Muscle of leg (tissue), 11 donors: Measurements from ENCODE around the gene HSPA9. TPM values are rescaled to one million over a fixed set of nuclear protein-coding genes. Genes with fewer than 3 reads are reported as not detected.

Source experiments
- DNase-seq: peaks from one replicate; pipeline ENCODE4 v3.0.0; 2013
- H3K27ac ChIP-seq: one replicate; pipeline ENCODE4 v1.5.1; 2013; ENCODE audit warnings: mild to moderate bottlenecking, low read length, control low read depth
- H3K27me3 ChIP-seq: one replicate; pipeline ENCODE4 v1.6.1; 2013; ENCODE audit warnings: low read length; ENCODE audit not compliant: control insufficient read depth, insufficient read depth
- H3K36me3 ChIP-seq: one replicate; pipeline ENCODE4 v1.6.1; 2013; ENCODE audit warnings: low read length; ENCODE audit not compliant: control insufficient read depth, insufficient read depth
- H3K4me1 ChIP-seq: one replicate; pipeline ENCODE4 v1.6.1; 2013; ENCODE audit warnings: low read length; ENCODE audit not compliant: control insufficient read depth, insufficient read depth
- H3K4me3 ChIP-seq: one replicate; pipeline ENCODE4 v1.5.1; 2013; ENCODE audit warnings: low read length, control low read depth
- H3K9me3 ChIP-seq: replicated peaks from 2 replicates; pipeline ENCODE4 v1.6.1; 2013; ENCODE audit warnings: low read depth, low read length; ENCODE audit not compliant: control insufficient read depth
- WGBS: methylation state at CpG from one replicate; pipeline ENCODE4 v1.1.5; 2013; ENCODE audit warnings: missing lambda C conversion rate; ENCODE audit not compliant: insufficient coverage; 5-methylcytosine and 5-hydroxymethylcytosine counted together
- polyA plus RNA-seq, 8 donors: library from polyadenylated mRNA; unstranded; fragments of 120-200 nt; gene quantifications; one replicate each; pipeline versions ENCODE4 v1.2.1 to v1.2.3, GENCODE V29; 2013; ENCODE audit warnings: inconsistent platforms in 1 of 8, low replicate concordance in 1 of 8; ENCODE audit not compliant: insufficient read length in 8 of 8, insufficient read depth in 1 of 8
- total RNA-seq: library from RNA; stranded (reverse); fragments of 120-200 nt; gene quantifications from one replicate; pipeline ENCODE4 v1.2.4, GENCODE V29; 2013

Gene HSPA9
- total and polyA plus RNA-seq, 9 donors = 118 to 177 (median 152) TPM

DNA sequence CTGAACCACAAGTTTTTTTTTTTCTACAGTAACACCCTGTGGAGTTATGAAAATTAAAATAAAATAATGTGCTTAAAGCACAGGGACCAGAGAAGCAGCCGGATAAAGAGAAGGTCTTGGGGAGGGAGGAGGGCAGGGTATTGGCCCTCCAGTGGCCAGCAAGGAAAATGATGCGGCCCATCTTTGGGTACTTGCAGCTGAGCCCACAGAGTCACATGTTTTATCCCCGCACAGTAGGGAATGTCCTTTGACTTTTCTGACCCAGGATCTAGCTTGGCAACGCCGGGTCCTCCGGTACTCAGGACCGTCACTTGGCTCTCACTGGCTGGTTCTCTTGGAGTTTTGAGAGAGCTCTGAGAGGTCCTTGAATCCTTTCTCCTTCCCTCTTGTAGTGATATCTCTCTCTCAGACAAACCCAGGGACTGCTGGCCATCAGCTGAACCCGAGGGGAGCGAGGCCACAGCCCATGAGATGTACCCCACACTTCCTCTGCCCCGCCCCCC is 35.3 kb upstream of the HSPA9 start:
- Histone ChIP-seq H3K27me3 (peaks cover 2% of the 10 kb centered on the region), H3K36me3 (no peaks in the 10 kb centered on the region), H3K4me3 (no peak overlapping the region), H3K27ac (peak overlapping the region; percentile 20), H3K4me1 (peaks cover 22% of the 10 kb centered on the region), H3K9me3 (no peaks in the 10 kb centered on the region)
- 13% methylated on average over 4 of the region's 10 CpGs for WGBS
- no peak for DNase-seq

DNA sequence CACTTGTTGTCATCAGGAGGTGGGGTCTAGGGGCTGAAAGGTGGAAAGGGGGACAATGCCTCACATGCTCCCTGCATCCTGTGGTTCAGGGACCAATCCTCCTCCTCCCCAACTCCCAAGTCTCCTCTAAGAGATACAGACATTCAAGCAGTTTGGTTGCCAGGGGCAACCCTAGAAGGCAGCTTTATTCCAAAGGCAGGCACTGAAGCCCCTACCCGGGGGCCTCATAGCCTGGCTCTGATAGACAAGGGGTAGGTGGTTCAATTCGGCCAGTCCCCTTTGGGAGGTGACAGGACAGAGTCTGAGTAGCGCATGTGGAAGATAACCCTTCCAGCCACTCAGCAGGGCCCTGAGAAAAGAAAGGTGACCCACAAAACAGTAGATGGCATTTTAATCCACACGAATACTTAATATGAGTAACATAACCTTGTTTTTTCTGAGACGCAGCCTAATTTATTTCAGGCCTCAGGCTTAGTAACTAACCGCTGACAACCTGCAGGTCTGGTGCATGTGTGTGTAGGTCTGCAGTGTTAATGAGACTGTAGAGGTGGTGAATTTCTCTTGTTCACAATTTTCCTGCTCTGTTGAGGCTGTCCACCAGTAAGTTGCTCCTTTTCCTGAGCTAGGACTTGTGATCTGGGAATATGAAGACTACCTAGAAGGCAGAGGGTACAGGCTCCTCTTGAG is 31.3 kb upstream of the HSPA9 start:
- no peak overlapping the region for H3K27ac ChIP-seq
- no peaks in the 10 kb centered on the region for H3K36me3 ChIP-seq
- WGBS = no CpG with 5 or more reads among the region's 6 CpGs
- no peak overlapping the region for H3K4me3 ChIP-seq
- no peak for DNase-seq
- no peaks in the 10 kb centered on the region for H3K27me3 ChIP-seq
- peaks cover 53% of the 10 kb centered on the region for H3K4me1 ChIP-seq
- no peaks in the 10 kb centered on the region for H3K9me3 ChIP-seq

DNA sequence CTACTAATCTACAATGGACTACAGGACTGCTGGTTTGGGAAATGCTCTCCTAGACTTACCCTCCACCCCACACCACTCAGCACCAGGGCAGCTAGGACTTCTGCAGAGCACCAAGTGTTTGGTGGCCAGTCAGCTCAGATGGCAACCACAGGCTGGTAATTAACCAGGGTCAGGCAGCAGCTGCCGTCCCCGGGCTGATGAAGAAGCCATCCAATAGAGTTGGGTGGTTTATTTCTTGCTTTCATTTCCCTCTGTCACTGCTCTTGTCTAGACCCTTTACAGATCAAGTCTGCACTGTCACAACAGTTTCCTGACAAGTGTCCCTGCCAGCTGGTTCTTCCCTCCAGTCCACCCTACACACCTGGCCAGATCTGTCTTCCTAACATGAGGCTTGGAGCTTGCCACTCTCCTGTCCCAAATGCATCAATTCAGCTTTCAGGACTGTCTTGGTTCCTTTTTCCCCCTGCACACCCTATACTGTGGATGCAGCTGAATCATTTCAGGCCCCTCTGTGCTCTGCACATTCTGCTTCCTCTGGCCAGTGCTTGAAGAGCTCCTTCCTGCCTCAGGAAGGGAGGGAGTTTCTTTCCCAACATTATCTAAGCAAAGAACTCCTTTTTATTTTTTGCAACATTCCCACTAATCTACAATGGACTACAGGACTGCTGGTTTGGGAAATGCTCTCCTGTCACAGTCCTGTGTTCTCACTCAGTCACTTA is 30.2 kb upstream of the HSPA9 start:
- Histone ChIP-seq H3K4me1 (peaks cover 42% of the 10 kb centered on the region), H3K27ac (peak overlapping the region; percentile 35), H3K4me3 (no peak overlapping the region), H3K36me3 (no peaks in the 10 kb centered on the region), H3K27me3 (no peaks in the 10 kb centered on the region), H3K9me3 (no peaks in the 10 kb centered on the region)
- WGBS = no CpG with 5 or more reads among the region's 2 CpGs
- DNase-seq = peak; percentile 26

DNA sequence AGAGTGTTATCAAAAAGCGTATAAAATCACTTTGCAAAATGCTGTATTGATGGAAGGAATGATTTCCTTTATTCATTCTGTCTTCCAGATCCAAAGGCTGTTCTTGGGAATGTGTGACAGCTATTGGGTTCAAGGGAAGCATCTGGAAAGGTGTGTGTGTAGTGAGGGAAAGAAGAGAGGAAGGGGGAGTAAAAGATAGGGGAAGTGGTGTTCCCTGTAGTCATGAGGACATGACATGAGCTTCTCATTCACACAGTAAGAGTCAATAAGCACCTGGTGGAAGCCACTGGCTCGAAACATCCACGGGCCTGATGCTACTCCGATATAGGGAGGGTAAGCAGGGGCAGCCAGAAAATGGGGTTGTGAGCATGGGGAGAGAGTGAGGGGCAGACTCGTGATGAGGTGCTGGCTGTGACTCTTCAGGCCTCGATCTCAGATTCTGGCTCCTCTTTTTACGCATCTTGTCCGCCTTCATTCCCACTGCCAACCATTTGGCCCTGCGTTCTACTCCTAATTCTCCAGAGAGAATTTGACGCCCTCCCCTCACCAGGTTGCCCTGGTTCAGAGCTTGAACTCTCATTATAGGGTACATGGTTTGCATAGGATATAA is 29.1 kb upstream of the HSPA9 start:
- H3K27me3 ChIP-seq = no peaks in the 10 kb centered on the region
- no peaks in the 10 kb centered on the region for H3K36me3 ChIP-seq
- DNase-seq = no peak
- no peaks in the 10 kb centered on the region for H3K9me3 ChIP-seq
- peaks cover 40% of the 10 kb centered on the region for H3K4me1 ChIP-seq
- H3K4me3 ChIP-seq = no peak overlapping the region
- 90% methylated on average over 4 of the region's 10 CpGs for WGBS
- H3K27ac ChIP-seq = no peak overlapping the region

DNA sequence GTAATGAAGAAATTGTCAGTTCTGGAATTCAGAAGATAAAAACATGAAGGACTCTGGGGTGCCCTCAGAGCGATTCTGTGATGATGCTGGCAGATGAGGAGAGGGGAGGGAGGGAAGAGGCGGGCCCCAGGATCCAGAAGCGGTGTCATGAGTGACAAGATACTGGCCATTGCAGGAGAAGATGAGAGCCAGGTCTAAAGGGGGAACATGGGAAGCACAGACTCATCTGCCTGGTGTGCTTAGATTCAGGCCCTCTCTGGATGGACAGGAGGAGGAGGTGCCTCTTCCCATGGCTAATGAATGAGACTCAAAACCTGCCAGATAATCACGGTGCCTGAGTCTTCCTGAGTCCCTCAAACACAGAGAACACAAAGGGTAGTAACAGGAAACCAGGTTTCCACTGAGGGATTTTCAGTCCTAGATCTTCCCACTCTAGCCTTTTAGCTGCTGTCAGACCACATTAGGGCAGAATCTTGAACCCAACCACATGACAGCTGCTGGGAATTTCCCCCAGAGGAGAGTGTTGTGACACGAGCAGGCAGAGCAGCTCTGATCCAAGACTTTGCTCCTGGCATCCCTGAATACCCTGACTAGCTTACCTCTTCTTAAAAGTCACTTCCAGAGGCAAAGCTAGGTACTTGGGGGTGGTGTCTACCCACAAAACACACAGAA is 28.2 kb upstream of the HSPA9 start:
- WGBS = 79% methylated on average over 3 of the region's 5 CpGs
- H3K9me3 ChIP-seq = no peaks in the 10 kb centered on the region
- peaks cover 40% of the 10 kb centered on the region for H3K4me1 ChIP-seq
- no peaks in the 10 kb centered on the region for H3K36me3 ChIP-seq
- DNase-seq = no peak
- no peak overlapping the region for H3K4me3 ChIP-seq
- peak overlapping the region; percentile 13 for H3K27ac ChIP-seq
- H3K27me3 ChIP-seq = no peaks in the 10 kb centered on the region

DNA sequence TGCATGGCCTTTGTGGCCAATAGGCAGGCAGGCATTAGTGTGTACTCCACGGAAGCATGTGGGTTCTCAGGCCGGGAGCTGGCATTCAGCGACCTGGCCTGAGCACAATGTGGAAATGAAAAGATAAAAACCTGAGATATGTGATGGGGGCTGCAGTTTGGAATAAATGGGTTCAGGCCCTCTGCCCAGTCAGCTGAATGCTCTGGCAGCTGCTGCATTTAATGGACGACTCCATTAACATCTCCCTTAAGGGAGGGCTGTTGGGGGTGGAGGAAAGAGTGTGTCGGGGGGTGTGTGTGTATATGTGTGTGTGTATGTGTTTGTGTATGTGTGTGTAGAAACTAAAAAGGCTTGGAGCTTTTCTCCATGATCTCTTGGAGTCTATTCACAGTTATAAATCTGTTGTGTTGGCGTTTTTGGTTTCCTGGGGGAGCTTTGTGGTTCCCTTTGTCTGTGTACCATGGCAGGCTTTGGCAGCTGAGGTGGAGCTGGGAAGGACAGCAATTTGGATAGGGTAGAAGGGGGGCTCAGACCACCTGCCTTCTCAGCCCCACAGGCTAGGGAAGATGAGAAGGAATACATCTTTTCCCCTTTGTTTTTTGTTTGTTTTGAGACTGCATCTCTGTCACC is 27.3 kb upstream of the HSPA9 start:
- DNase-seq = no peak
- no peaks in the 10 kb centered on the region for H3K9me3 ChIP-seq
- H3K4me1 ChIP-seq = peaks cover 40% of the 10 kb centered on the region
- H3K27me3 ChIP-seq = no peaks in the 10 kb centered on the region
- WGBS = no CpG with 5 or more reads among the region's 6 CpGs
- H3K4me3 ChIP-seq = no peak overlapping the region
- H3K27ac ChIP-seq = no peak overlapping the region
- H3K36me3 ChIP-seq = no peaks in the 10 kb centered on the region

DNA sequence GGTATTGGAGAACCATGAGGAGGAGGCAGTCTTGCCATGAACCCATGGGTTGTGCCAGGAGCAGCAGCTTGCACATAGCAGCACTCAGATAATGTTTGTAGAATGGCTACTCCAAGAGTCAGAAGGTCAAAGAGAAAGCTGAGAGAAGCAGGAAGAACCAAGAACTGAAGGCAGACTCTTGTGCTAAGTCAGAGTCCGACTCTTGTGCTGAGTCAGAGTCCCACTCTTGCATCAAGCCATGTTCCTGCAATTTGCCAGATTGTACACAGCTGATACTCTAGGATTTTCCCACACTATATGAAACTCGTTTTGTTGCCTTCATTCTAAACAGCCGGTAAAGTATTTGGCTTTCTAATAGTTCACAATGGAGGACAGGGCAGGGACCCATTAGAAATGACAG is 26.2 kb upstream of the HSPA9 start:
- peaks cover 49% of the 10 kb centered on the region for H3K4me1 ChIP-seq
- 63% methylated on average over 2 of the region's 3 CpGs for WGBS
- H3K9me3 ChIP-seq = no peaks in the 10 kb centered on the region
- no peak overlapping the region for H3K27ac ChIP-seq
- H3K27me3 ChIP-seq = no peaks in the 10 kb centered on the region
- no peak overlapping the region for H3K4me3 ChIP-seq
- DNase-seq = peak; percentile 48
- H3K36me3 ChIP-seq = no peaks in the 10 kb centered on the region

DNA sequence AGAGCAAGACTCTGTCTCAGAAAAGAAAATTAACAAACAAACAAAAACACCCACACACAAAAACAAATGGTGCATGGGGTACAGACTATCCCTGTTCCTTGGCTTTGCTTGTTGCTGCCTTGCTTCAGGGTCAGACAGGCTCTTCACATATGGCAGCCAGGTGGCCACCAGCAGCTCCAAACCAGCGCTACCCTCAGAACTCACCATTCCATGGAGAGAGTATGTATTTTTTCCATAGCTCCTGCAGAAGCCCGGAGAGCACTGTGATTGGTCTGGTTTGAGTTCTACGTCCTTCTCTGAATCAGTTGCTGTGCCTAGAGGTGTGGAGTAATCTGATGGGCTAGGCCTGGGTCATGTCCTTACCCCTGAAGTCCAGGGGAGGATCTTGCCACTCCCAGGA is 25.2 kb upstream of the HSPA9 start:
- DNase-seq = no peak
- Histone ChIP-seq H3K4me1 (peaks cover 44% of the 10 kb centered on the region), H3K36me3 (no peaks in the 10 kb centered on the region), H3K27me3 (no peaks in the 10 kb centered on the region), H3K9me3 (no peaks in the 10 kb centered on the region), H3K4me3 (no peak overlapping the region), H3K27ac (no peak overlapping the region)
- WGBS = 60% methylated on average over 1 of the region's 3 CpGs

- 68% methylated on average over 9 of the region's 9 CpGs for WGBS
- no peak overlapping the region for H3K27ac ChIP-seq
- no peaks in the 10 kb centered on the region for H3K36me3 ChIP-seq
These were observed 22.6 kb upstream of the HSPA9 start for GRCh38 chr5:138597661-138598400.

More at GRCh38 chr5:138597661-138598400, 22.6 kb upstream of the HSPA9 start:
- Histone ChIP-seq H3K9me3 (no peaks in the 10 kb centered on the region), H3K27me3 (no peaks in the 10 kb centered on the region), H3K4me1 (peaks cover 24% of the 10 kb centered on the region), H3K4me3 (no peak overlapping the region)
- DNase-seq = no peak
